ELF-1 (cell line): ENCODE data around the gene CCNG1.

Experiments used
- DNase-seq: peaks from one replicate; pipeline ENCODE4 v3.0.0-alpha.2; 2016; ENCODE audit warnings: low read depth, low spot score

The CCNG1 gene

GRCh38 chr5:163489055-163489744 lies 51.8 kb downstream of the CCNG1 start:
- DNase-seq = peak; percentile 72

- DNase-seq = no peak
Measured at GRCh38 chr5:163489745-163490075, 52.3 kb downstream of the CCNG1 start.
